Activated CD4-positive, CD25-positive, alpha-beta regulatory T cell treated with anti-CD3 and anti-CD28 coated beads, Interleukin-2, amount 50 U/mL, for 24 hours (primary cell): ENCODE data around the gene JUND.
"Not testable (repeated sequence)": the region's sequence is repeated elsewhere in the genome, so short reads cannot be mapped to it uniquely, and the experiment has no call there.

Source experiments
- ATAC-seq, 2 donors: fragments of 150-1000 bp; cut with Tn5 transposase; one replicate each; pipeline ENCODE4 v1.10.0; 2021; ENCODE audit warnings: mild to moderate bottlenecking in 1 of 2, moderate library complexity in 1 of 2

The JUND gene

GRCh38 chr19:18281082-18282020 is at the start of gene JUND:
JUND (minus strand) TSS chr19:18281622; CDS start chr19:18281484, 138 bp downstream.
- ATAC-seq = peak; percentile 78 to 81

GRCh38 chr19:18330868-18331267 is 49.4 kb upstream of the JUND start:
- no peak for ATAC-seq

- no peak for ATAC-seq
These were observed 47.6 kb upstream of the JUND start for GRCh38 chr19:18329035-18329376.

GRCh38 chr19:18328340-18329034 is 47.1 kb upstream of the JUND start:
- peak; percentile 99 to 100 for ATAC-seq

GRCh38 chr19:18326772-18327171 is 45.4 kb upstream of the JUND start:
- no peak for ATAC-seq

GRCh38 chr19:18324373-18324731 is 42.9 kb upstream of the JUND start:
- not testable (repeated sequence) for ATAC-seq

GRCh38 chr19:18322759-18323460 is 41.5 kb upstream of the JUND start, which contains the start of gene LSM4:
LSM4 (minus strand) TSS chr19:18323076; CDS start chr19:18323020, 56 bp downstream.
- peak; percentile 97 for ATAC-seq

- ATAC-seq = no peak
These were observed 40.9 kb upstream of the JUND start for GRCh38 chr19:18322318-18322758.

GRCh38 chr19:18321734-18322102 is 40.3 kb upstream of the JUND start:
- ATAC-seq = no peak

GRCh38 chr19:18320865-18321733 is 39.7 kb upstream of the JUND start:
- ATAC-seq = no peak

- ATAC-seq = no peak
These were observed 38.2 kb upstream of the JUND start for GRCh38 chr19:18319591-18320135.

GRCh38 chr19:18317961-18318800 is 36.8 kb upstream of the JUND start:
- ATAC-seq = peak; percentile 21 to 62

- ATAC-seq = no peak
These were observed 32.0 kb upstream of the JUND start for GRCh38 chr19:18313398-18313797.

- no peak for ATAC-seq
These were observed 30.7 kb upstream of the JUND start for GRCh38 chr19:18312092-18312534.

GRCh38 chr19:18311502-18312091 is 30.2 kb upstream of the JUND start:
- ATAC-seq = no peak

GRCh38 chr19:18310966-18311365 is 29.5 kb upstream of the JUND start:
- ATAC-seq = no peak

- ATAC-seq = no peak
These were observed 28.9 kb upstream of the JUND start for GRCh38 chr19:18310118-18310909.

- ATAC-seq = no peak
These were observed 28.2 kb upstream of the JUND start for GRCh38 chr19:18309525-18310064.

GRCh38 chr19:18308948-18309325 is 27.5 kb upstream of the JUND start:
- no peak for ATAC-seq
